ENCODE results near the gene GLDC.
"Not testable (repeated sequence)": the region's sequence is repeated elsewhere in the genome, so short reads cannot be mapped to it uniquely, and the experiment has no call there.

GLDC gene

GRCh38 chr9:6665628-6666027 lies 20.1 kb upstream of the GLDC start:
- DNase-seq (ENCODE audit: low read depth in 4 of 4, low spot score in 1 of 4): no peak

GRCh38 chr9:6664204-6664680 lies 18.7 kb upstream of the GLDC start:
- no peak for DNase-seq (ENCODE audit: low read depth in 4 of 4, low spot score in 1 of 4)

DNA sequence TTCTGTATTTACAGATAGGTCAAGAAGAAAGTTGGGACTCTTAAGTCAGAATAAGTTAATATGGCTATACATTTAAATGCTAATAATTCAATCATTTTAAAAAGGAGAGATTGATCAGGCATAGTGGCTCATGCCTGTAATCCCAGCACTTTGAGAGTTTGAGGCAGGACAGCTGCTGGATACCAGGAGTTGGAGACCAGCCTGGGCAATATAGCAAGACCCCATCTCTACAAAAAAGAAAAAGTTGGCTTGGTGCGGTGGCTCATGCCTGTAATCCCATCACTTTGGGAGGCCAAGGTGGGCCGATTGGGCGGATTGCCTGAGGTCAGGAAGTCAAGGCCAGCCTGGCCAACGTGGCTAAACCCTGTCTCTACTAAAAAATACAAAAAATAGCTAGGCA lies 15.0 kb upstream of the GLDC start:
- DNase-seq (ENCODE audit: low read depth in 4 of 4, low spot score in 1 of 4): no peak

DNA sequence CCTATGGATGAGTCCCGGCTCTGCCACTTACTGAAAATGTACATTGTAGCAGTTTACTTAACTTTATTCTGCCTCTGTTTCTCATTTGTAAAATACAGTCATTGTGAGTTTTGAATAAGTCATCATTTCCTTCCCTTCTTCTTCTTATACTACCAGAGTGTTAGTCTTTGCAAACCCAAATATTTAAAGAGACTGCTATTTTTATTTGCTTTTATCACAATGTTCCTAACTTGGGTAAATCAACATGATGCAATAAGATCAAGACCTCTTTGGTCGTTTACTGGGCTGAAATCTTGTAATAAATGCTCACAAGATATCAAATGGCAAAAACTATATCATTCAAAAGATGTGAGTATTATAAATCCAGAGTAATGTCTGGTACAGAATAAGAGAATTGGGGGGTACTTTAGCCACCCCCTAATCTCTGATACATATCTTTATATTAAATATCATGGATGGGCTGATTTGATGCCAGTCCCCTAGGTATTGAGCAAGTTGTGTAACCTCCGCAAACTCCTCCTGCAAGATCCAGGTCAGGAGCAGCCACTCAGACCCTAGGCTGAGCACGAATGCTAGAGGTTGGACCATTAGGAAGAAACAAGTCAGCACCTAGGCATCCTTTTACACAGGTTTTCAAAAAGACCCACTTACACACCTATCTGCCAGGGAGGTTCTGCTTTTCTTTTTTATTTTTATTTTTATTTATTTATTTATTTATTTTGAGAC lies 13.3 kb upstream of the GLDC start:
- no peak for DNase-seq (ENCODE audit: low read depth in 4 of 4, low spot score in 1 of 4)

DNA sequence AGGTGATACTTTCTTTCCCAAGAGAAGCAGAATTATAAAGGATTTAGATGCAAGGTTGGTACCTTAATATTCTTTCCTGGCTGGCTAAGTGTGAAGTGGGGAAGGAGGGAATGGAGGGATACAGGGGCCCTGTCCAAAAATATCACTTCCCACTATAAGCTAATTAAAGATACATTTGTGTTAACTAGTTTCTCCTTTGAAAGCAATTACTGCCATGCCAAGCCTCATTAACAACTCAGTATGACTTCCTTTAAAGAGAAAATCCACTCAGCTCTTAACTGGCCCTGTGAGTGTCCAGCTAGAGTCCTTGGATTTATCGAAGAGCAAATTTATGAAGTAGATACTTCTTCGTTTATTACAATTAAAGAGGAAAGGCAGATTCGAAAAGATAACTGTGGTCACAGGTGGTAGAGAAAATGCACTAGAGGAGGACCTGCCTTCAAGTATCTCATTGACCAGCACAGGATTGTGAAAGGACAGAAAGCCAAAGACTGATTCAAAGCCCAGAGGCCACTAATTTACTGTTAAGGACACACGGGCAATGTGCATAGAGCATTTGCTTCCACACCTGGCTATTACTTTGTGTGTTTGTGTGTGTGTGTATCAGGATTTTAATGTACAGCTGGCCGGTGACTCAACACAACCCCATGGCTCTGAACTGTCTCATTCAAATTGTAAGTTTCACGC lies 11.2 kb upstream of the GLDC start:
- DNase-seq (ENCODE audit: low read depth in 4 of 4, low spot score in 1 of 4): no peak

- no peak for DNase-seq (ENCODE audit: low read depth in 4 of 4, low spot score in 1 of 4)
Observed at GRCh38 chr9:6655036-6655435, 9.5 kb upstream of the GLDC start.

- peak in 3 of 4 experiments; percentile 2 to 10 (median 10) for DNase-seq (ENCODE audit: low read depth in 4 of 4, low spot score in 1 of 4)
Observed at GRCh38 chr9:6646293-6646636, 736 bp upstream of the GLDC start.

DNA sequence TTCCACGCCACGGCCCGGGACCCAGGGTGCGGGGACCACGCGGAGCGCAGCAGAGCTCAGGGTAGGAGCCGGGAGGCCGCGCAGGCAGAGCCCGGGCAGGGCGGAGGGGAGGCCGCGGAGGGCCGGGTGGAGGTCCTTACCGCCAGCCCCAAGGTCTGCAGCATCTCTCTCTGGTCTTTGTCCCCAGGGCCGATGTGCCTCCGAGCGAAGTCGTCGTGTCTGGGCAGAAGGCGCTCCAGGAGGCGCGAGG lies 499 bp downstream of the GLDC start:
- DNase-seq (ENCODE audit: low read depth in 4 of 4, low spot score in 1 of 4): not testable (repeated sequence)

- DNase-seq (ENCODE audit: low read depth in 4 of 4, low spot score in 1 of 4): no peak
Observed at GRCh38 chr9:6644346-6645104, 1.0 kb downstream of the GLDC start.

DNA sequence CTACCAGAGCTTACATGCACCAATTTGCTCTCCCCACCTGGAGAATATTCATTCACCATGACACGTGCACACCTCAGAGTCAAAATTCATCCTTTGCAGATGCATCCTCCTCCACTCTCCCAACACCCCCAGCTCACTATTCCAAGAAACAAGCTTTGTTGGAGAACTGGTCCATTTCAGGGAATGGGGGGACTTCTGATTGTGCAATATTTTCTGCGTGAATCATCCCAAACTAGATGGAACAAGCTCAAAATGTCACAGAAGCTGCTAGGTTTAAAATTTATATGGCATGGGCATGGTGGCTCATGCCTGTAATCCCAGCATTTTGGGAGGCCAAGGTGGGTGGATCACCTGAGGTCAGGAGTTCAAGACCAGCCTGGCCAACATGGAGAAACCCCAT lies 3.6 kb downstream of the GLDC start:
- no peak for DNase-seq (ENCODE audit: low read depth in 4 of 4, low spot score in 1 of 4)

DNA sequence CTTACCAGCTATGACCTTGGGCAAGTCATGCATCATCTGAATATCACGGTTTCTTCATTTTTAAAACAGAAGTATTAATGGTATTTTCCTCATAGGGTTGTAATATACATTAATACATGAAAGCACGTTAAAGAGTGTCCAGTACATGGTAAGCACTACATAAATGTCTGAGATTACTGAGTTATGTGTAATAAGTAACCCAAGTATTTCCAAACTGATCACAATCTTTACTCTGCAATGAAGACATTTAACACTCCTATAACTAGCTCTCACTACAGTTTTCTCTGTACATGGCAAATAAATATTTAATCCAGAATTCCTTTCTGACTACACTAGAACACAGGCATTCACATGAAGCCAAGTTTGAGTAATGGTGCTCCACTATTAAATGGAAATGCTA lies 4.0 kb downstream of the GLDC start:
- DNase-seq (ENCODE audit: low read depth in 4 of 4, low spot score in 1 of 4): no peak

GRCh38 chr9:6641056-6641455 lies 4.5 kb downstream of the GLDC start:
- no peak for DNase-seq (ENCODE audit: low read depth in 4 of 4, low spot score in 1 of 4)

- no peak for DNase-seq (ENCODE audit: low read depth in 4 of 4, low spot score in 1 of 4)
Observed at GRCh38 chr9:6640268-6641051, 5.1 kb downstream of the GLDC start.

- no peak for DNase-seq (ENCODE audit: low read depth in 4 of 4, low spot score in 1 of 4)
Observed at GRCh38 chr9:6639622-6640021, 5.9 kb downstream of the GLDC start.

- DNase-seq (ENCODE audit: low read depth in 4 of 4, low spot score in 1 of 4): no peak
Observed at GRCh38 chr9:6634444-6634843, 11.1 kb downstream of the GLDC start.

DNA sequence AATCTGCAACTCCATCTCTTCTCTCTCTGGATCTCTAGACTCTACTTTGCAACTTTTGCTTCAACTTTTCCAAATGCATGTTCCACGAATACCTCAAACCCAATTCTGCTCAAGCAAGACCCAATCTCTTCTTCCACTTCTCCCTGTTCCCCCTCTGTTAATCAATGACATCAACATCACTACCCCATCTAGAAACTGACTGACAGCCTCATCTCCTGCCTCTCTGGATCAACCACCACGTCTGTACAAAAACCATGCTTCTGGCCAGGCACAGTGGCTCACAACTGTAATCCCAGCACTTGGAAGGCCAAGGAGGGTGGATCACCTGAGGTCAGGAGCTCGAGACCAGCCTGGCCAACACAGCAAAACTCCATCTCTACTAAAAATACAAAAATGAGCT lies 12.2 kb downstream of the GLDC start:
- no peak for DNase-seq (ENCODE audit: low read depth in 4 of 4, low spot score in 1 of 4)

DNA sequence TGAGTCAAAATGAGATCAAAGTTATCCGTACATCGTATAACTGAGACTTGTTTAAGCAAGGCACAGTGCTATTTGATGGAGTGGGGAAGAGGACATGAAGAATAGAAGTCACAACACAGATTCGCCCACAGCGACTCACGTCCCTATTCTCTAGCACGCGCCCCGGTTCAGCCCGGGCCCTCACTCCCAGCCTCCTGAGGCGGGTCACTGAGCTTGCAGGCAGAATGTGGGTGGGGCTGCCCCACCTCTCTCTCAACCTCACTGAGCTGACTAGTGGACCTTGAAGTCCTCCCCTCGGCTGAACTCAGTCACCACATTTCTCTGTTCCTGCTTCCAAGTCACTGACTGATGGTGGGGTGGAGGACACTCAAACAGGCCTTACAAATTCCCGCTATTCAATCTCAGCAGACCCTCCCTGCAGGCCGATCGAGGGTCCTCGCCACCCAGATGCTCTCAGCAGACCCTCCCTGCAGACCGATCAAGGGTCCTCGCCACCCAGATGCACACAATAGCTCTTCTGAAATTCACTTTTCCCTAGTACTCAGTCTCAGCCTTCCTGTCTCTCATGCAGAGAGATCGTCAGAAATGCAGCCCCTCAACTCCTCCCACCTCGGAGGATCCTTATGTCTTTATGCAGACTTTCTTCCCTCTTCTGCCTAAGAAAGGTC lies 12.9 kb downstream of the GLDC start:
- no peak for DNase-seq (ENCODE audit: low read depth in 4 of 4, low spot score in 1 of 4)

DNA sequence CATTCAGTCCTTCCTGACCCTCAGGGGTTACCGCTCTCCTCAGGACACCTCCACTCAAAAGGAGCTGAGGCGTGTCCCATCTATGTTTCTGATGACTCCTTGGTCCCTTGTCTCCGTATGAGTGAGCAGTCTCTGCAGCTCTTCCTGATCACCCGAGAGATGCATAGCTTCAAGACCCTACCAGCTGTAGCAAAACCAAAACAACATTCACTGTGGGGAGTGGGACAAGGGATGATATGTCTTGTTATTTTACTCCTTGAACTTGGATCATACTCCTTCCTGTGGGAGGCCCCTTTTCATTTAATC lies 14.4 kb downstream of the GLDC start:
- no peak for DNase-seq (ENCODE audit: low read depth in 4 of 4, low spot score in 1 of 4)

- no peak for DNase-seq (ENCODE audit: low read depth in 4 of 4, low spot score in 1 of 4)
Observed at GRCh38 chr9:6630502-6631206, 14.9 kb downstream of the GLDC start.

- no peak for DNase-seq (ENCODE audit: low read depth in 4 of 4, low spot score in 1 of 4)
Observed at GRCh38 chr9:6628704-6629103, 16.8 kb downstream of the GLDC start.

- DNase-seq (ENCODE audit: low read depth in 4 of 4, low spot score in 1 of 4): no peak
Observed at GRCh38 chr9:6625363-6625762, 20.2 kb downstream of the GLDC start.

All from stimulated activated CD4-positive, alpha-beta T cell treated with anti-CD3 and anti-CD28 coated beads, Interleukin-1b, Interleukin-23, amount 100 ng/mL, for 24 hours (primary cell).